HCT116 (cell line): ENCODE data around the gene RGS6. TPM values are rescaled to one million over a fixed set of nuclear protein-coding genes. Genes with fewer than 3 reads are reported as not detected.
A peak's percentile ranks its signal among the peaks of the same experiment; 100 is the strongest.

Experiments
- ATAC-seq: fragments of 200-7000 bp; cut with Tn5 transposase; 2 replicates; pipeline ENCODE4 v1.9.1; 2020; ENCODE audit warnings: mild to moderate bottlenecking, moderate library complexity
- BruUV-seq: library from RNA; stranded (reverse); fragments of 400-500 nt; replicated peaks from 2 replicates; lab custom pipeline; 2021; lab: Mats Ljungman, UMichigan
- CTCF ChIA-PET: fragments of 300-600 bp; sonication (Branson Sonifier 250); formaldehyde crosslinking; loops from one replicate; lab custom pipeline; 2021; ENCODE audit warnings: antibody characterized with exemption; lab: Charles Lee
- POLR2A ChIA-PET: fragments of 300-600, 350-600 bp; sonication (Branson Sonifier 250); formaldehyde crosslinking; loops from one replicate; lab custom pipeline; 2021; ENCODE audit warnings: antibody characterized with exemption; lab: Charles Lee
- RAD21 ChIA-PET, 2 experiments: fragments of 300-600 bp; sonication (Branson Sonifier 250); formaldehyde crosslinking; loops; one replicate each; lab custom pipeline; 2023; ENCODE audit warnings: low total read pairs in 2 of 2; ENCODE audit not compliant: uncharacterized antibody in 2 of 2, unreplicated experiment in 2 of 2, low non-redundant PET in 1 of 2; lab: Charles Lee
- DNase-seq: peaks from one replicate; pipeline ENCODE4 v3.0.0-alpha.2; 2010; ENCODE audit warnings: low read depth, low spot score
- H2AFZ ChIP-seq: fragments of 200-600 bp; shearing (Covaris generic), sonication (generic); 2 replicates; pipeline ENCODE4 v1.6.1; 2017; ENCODE audit warnings: low read depth, mixed run types, mixed read lengths, antibody characterized with exemption, low read length; ENCODE audit not compliant: poor library complexity, severe bottlenecking
- H3K27ac ChIP-seq: 2 replicates; pipeline ENCODE4 v1.5.1; 2012; ENCODE audit warnings: low read depth, low read length
- H3K27me3 ChIP-seq: fragments of 200-600 bp; sonication (generic); 2 replicates; pipeline ENCODE4 v1.6.1; 2016; ENCODE audit warnings: mixed run types, low read length, mixed read lengths; ENCODE audit not compliant: insufficient read depth
- H3K36me3 ChIP-seq, 2 experiments: fragments of 200-500 bp in 1 of 2; fragments of 200-600 bp in 1 of 2; sonication (Bioruptor generic) in 1 of 2; sonication (generic) in 1 of 2; 2 replicates each; pipeline versions ENCODE4 v1.5.1 to v1.6.1; 2014 to 2016; ENCODE audit warnings: low read length in 2 of 2, inconsistent platforms in 1 of 2, mixed read lengths in 1 of 2, mixed run types in 1 of 2; ENCODE audit not compliant: insufficient read depth in 2 of 2, control insufficient read depth in 1 of 2
- H3K4me1 ChIP-seq, 2 experiments: fragments of 200-600 bp in 1 of 2; sonication (generic) in 1 of 2; 2 replicates each; pipeline versions ENCODE4 v1.5.1 to v1.6.1; 2012 to 2017; ENCODE audit warnings: low read length in 2 of 2, inconsistent platforms in 1 of 2, mild to moderate bottlenecking in 1 of 2, mixed read lengths in 1 of 2, mixed run types in 1 of 2, moderate library complexity in 1 of 2; ENCODE audit not compliant: insufficient read depth in 2 of 2, control insufficient read depth in 1 of 2
- H3K4me2 ChIP-seq: fragments of 200-600 bp; sonication (generic); 2 replicates; pipeline ENCODE4 v1.6.1; 2017; ENCODE audit warnings: mixed run types, low read length, mixed read lengths
- H3K4me3 ChIP-seq, 2 experiments: fragments of 200-600 bp in 1 of 2; sonication (generic) in 1 of 2; replicated peaks in 1 of 2; 2 replicates each; pipeline ENCODE4 v1.5.1; 2011 to 2016; ENCODE audit warnings: low read length in 2 of 2, control low read depth in 1 of 2, low read depth in 1 of 2, mild to moderate bottlenecking in 1 of 2, mixed read lengths in 1 of 2, mixed run types in 1 of 2
- H3K79me2 ChIP-seq: fragments of 200-600 bp; sonication (generic); 2 replicates; pipeline ENCODE4 v1.6.1; 2017; ENCODE audit warnings: mild to moderate bottlenecking, mixed run types, low read length, moderate library complexity, mixed read lengths; ENCODE audit not compliant: insufficient read depth
- H3K9ac ChIP-seq: fragments of 200-600 bp; sonication (generic); 2 replicates; pipeline ENCODE4 v1.6.1; 2016; ENCODE audit warnings: low read length, mixed read lengths
- H3K9me2 ChIP-seq: fragments of 200-600 bp; sonication (generic), shearing (Covaris generic); 2 replicates; pipeline ENCODE4 v1.6.1; 2017; ENCODE audit warnings: mixed run types, mild to moderate bottlenecking, moderate library complexity; ENCODE audit not compliant: insufficient read depth
- H3K9me3 ChIP-seq, 2 experiments: fragments of 200-500 bp in 1 of 2; fragments of 200-600 bp in 1 of 2; sonication (Bioruptor generic) in 1 of 2; sonication (generic) in 1 of 2; 2 replicates each; pipeline ENCODE4 v1.6.1; 2014 to 2017; ENCODE audit warnings: low read length in 2 of 2, mixed read lengths in 2 of 2, inconsistent platforms in 1 of 2, low read depth in 1 of 2, mild to moderate bottlenecking in 1 of 2, mixed run types in 1 of 2, moderate library complexity in 1 of 2; ENCODE audit not compliant: control insufficient read depth in 1 of 2, insufficient read depth in 1 of 2
- H4K20me1 ChIP-seq: fragments of 200-600 bp; sonication (generic), shearing (Covaris generic); 2 replicates; pipeline ENCODE4 v1.6.1; 2017; ENCODE audit warnings: mixed run types, mild to moderate bottlenecking, moderate library complexity; ENCODE audit not compliant: insufficient read depth
- ELF1 ChIP-seq: IDR thresholded peaks from 2 replicates; pipeline ENCODE4 v1.6.1; 2012; ENCODE audit warnings: low read depth, borderline replicate concordance
- JUND ChIP-seq: IDR thresholded peaks from 2 replicates; pipeline ENCODE4 v1.6.1; 2012
- POLR2AphosphoS5 ChIP-seq: IDR thresholded peaks from 2 replicates; pipeline ENCODE4 v1.6.1; 2011; ENCODE audit warnings: mild to moderate bottlenecking, low read depth, low read length, moderate library complexity
- RAD21 ChIP-seq: IDR thresholded peaks from 2 replicates; pipeline ENCODE4 v1.6.1; 2012; ENCODE audit warnings: low read depth, mild to moderate bottlenecking
- SIN3A ChIP-seq: IDR thresholded peaks from 2 replicates; pipeline ENCODE4 v1.6.1; 2012; ENCODE audit warnings: low read depth
- TCF7L2 ChIP-seq: IDR thresholded peaks from 2 replicates; pipeline ENCODE4 v1.7.0; 2011; ENCODE audit warnings: borderline replicate concordance, inconsistent platforms; ENCODE audit not compliant: insufficient read depth, insufficient read length; ENCODE audit errors: extremely low read depth
- YY1 ChIP-seq: IDR thresholded peaks from 2 replicates; pipeline ENCODE4 v1.6.1; 2011; ENCODE audit warnings: low read length, low read depth, moderate library complexity, mild to moderate bottlenecking; ENCODE audit not compliant: insufficient replicate concordance; ENCODE audit errors: extremely low read depth
- ZNF274 ChIP-seq: fragments of 200-500 bp; sonication (Bioruptor generic); IDR thresholded peaks from 2 replicates; pipeline ENCODE4 v1.6.1; 2014; ENCODE audit warnings: mild to moderate bottlenecking, low read depth, low read length, inconsistent platforms
- intact Hi-C: fragments of 100-400 bp; cut with micrococcal nuclease; formaldehyde crosslinking; loops from 2 replicates; pipeline ENCODE4 v1.10.0; 2022
- total RNA-seq: library from RNA; stranded (reverse); gene quantifications from one replicate; pipeline ENCODE4 v1.2.1, GENCODE V29; 2021; ENCODE audit not compliant: unreplicated experiment
- TF ChIP-seq, protein P1 (sequence below), 3 experiments: fragments of 200-600 bp in 1 of 3; sonication (generic) in 1 of 3; IDR thresholded peaks in 2 of 3; conservative IDR thresholded peaks in 1 of 3; 2 replicates each; pipeline ENCODE4 v1.5.1; 2012 to 2017; ENCODE audit warnings: low read depth in 2 of 3, low read length in 2 of 3, antibody characterized with exemption in 1 of 3, borderline replicate concordance in 1 of 3, control low read depth in 1 of 3, mild to moderate bottlenecking in 1 of 3, mixed read lengths in 1 of 3, mixed run types in 1 of 3, moderate library complexity in 1 of 3; ENCODE audit not compliant: insufficient read depth in 1 of 3
- TF ChIP-seq, protein P2 (sequence below): IDR thresholded peaks from 2 replicates; pipeline ENCODE4 v1.6.1; 2012
- TF ChIP-seq, protein P3 (sequence below): IDR thresholded peaks from 2 replicates; pipeline ENCODE4 v1.6.1; 2012; ENCODE audit warnings: low read depth

RGS6 gene
- total RNA-seq, 1 experiment from 2014 or later = 4.7 TPM

DNA sequence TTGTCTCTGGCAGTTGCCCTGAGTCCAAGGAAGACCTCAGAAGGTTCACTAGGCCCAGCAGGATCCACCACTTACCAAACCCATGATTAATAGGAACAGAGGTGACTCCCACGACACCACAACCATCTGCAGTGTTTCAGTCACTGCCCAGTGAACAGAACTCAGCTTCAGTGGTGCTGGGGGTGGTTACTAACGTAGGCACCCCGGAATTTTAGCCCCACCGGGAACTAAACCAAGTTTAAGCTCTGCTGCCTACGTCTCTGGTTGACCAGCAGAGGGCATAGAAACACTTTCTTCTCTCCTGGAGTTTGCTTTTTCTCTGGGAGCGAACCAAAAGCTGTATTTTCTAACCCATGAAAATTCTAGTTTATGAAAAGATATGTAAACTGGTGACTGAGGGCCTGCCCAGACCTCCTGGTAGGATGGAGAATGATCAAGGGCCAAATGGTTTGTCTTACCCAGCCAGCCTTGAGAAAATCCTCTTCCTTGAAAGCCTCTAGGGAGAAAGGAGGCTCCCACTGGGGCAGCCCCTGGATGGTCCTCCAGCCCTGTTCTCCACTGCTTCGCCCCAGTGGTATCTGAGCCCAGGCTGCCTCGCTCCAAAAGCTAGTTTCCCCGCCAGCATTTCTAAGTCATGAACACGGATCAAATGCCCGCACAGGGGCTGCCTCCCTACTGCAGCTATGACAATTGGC is 581.9 kb downstream of the RGS6 start:
- H3K36me3 ChIP-seq = no peaks in the 10 kb centered on the region
- no peaks in the 10 kb centered on the region for H3K9me2 ChIP-seq
- TF ChIP-seq, protein P1, sequence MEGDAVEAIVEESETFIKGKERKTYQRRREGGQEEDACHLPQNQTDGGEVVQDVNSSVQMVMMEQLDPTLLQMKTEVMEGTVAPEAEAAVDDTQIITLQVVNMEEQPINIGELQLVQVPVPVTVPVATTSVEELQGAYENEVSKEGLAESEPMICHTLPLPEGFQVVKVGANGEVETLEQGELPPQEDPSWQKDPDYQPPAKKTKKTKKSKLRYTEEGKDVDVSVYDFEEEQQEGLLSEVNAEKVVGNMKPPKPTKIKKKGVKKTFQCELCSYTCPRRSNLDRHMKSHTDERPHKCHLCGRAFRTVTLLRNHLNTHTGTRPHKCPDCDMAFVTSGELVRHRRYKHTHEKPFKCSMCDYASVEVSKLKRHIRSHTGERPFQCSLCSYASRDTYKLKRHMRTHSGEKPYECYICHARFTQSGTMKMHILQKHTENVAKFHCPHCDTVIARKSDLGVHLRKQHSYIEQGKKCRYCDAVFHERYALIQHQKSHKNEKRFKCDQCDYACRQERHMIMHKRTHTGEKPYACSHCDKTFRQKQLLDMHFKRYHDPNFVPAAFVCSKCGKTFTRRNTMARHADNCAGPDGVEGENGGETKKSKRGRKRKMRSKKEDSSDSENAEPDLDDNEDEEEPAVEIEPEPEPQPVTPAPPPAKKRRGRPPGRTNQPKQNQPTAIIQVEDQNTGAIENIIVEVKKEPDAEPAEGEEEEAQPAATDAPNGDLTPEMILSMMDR (IDR thresholded peaks at IDR 0.05 in 2 of 3, conservative IDR thresholded peaks at IDR 0.05 in 1 of 3; ENCODE audit: borderline replicate concordance in 1 of 3, insufficient read depth in 1 of 3, low read depth in 2 of 3, low read length in 2 of 3) = peak; percentile 54 to 83 (median 82); a peak in 5 of 6 replicates
- no peak for TF ChIP-seq YY1
- peak; percentile 81 for TF ChIP-seq RAD21
- ChIA-PET POLR2A (interaction anchor here (1.2 kb wide), 1 partner anchor 380 kb away, joined by 4 read pairs; the partner anchor contains the start of gene DPF3), CTCF (interaction anchor here (0.8 to 5.6 kb wide), 21 partner anchors 9 to 958 kb away, joined by 3 to 89 read pairs (median 4); partner anchors contain the start of genes DCAF4 and DPF3), RAD21 (interaction anchor here (0.6 to 1.5 kb wide), 9 partner anchors 380 to 441 kb away, joined by 3 to 6 read pairs (median 4); partner anchors contain the start of genes DPF3 (in 2 of the 2) and DCAF4 (in 1 of the 2))
- no peaks in the 10 kb centered on the region; the same call in 1 of the 2 replicates for H3K27me3 ChIP-seq
- H4K20me1 ChIP-seq = no peaks in the 10 kb centered on the region
- intact Hi-C loops = loop anchor here (1.0 to 5.0 kb wide), 2 partner anchors 434 to 958 kb away; no protein-coding TSS in a partner anchor
- BruUV-seq = no TSS peak
- DNase-seq (peak; percentile 10), ATAC-seq (peak; percentile 79)
- H3K9ac ChIP-seq = no peak overlapping the region
- H2AFZ ChIP-seq = no peak overlapping the region
- no peaks in the 10 kb centered on the region for H3K79me2 ChIP-seq
- H3K9me3 ChIP-seq = no peaks in the 10 kb centered on the region
- H3K27ac ChIP-seq = no peak overlapping the region
- no peak overlapping the region for H3K4me3 ChIP-seq
- no peaks in the 10 kb centered on the region for H3K4me1 ChIP-seq
- H3K4me2 ChIP-seq = no peak overlapping the region

DNA sequence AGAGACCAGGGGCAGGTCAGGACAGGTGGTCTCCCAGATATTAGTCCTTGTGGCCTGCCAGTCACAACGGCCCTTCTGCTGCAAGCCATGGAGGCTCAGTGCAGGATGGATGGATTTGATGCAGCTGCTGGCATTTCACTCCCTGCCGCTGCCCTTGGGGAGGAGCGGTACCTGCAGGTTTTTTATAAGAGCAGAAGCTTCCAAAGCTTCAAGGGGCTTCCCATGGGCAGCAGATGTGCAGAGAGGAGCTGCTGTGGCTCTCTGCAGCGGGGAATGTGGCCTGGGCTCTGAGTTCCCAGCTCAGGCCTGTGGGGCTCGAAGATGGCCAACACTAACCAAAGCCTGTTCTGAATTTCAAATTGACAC is 582.4 kb downstream of the RGS6 start:
- no peaks in the 10 kb centered on the region for H3K79me2 ChIP-seq
- no peaks in the 10 kb centered on the region for H3K36me3 ChIP-seq
- POLR2A ChIA-PET = no interaction called here
- no peak for DNase-seq
- no TSS peak for BruUV-seq
- CTCF ChIA-PET = interaction anchor here (0.8 to 5.6 kb wide), 19 partner anchors 9 to 957 kb away, joined by 3 to 89 read pairs (median 4); partner anchors contain the start of genes DCAF4 and DPF3
- H3K4me1 ChIP-seq = no peaks in the 10 kb centered on the region
- no peak for ATAC-seq
- no peaks in the 10 kb centered on the region for H3K9me3 ChIP-seq
- H2AFZ ChIP-seq = no peak overlapping the region
- H4K20me1 ChIP-seq = no peaks in the 10 kb centered on the region
- no peak overlapping the region for H3K9ac ChIP-seq
- no peak overlapping the region for H3K4me3 ChIP-seq
- H3K27me3 ChIP-seq = no peaks in the 10 kb centered on the region; the same call in 1 of the 2 replicates
- H3K27ac ChIP-seq = no peak overlapping the region
- intact Hi-C loops = loop anchor here (1.0 to 5.0 kb wide), 2 partner anchors 434 to 958 kb away; no protein-coding TSS in a partner anchor
- H3K9me2 ChIP-seq = no peaks in the 10 kb centered on the region
- no peak overlapping the region for H3K4me2 ChIP-seq
- RAD21 ChIA-PET = interaction anchor here (0.7 to 1.4 kb wide), 6 partner anchors 379 to 435 kb away, joined by 3 to 6 read pairs (median 4); partner anchors contain the start of genes DPF3 (in 2 of the 2) and DCAF4 (in 1 of the 2)
- no peak for TF ChIP-seq ZNF274
- TF ChIP-seq, protein P2, sequence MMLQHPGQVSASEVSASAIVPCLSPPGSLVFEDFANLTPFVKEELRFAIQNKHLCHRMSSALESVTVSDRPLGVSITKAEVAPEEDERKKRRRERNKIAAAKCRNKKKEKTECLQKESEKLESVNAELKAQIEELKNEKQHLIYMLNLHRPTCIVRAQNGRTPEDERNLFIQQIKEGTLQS = no peak
- TF ChIP-seq POLR2AphosphoS5 = no peak
- TF ChIP-seq SIN3A = no peak
- no peak for TF ChIP-seq YY1
- no peak for TF ChIP-seq JUND
- no peak for TF ChIP-seq ELF1
- TF ChIP-seq, protein P3, sequence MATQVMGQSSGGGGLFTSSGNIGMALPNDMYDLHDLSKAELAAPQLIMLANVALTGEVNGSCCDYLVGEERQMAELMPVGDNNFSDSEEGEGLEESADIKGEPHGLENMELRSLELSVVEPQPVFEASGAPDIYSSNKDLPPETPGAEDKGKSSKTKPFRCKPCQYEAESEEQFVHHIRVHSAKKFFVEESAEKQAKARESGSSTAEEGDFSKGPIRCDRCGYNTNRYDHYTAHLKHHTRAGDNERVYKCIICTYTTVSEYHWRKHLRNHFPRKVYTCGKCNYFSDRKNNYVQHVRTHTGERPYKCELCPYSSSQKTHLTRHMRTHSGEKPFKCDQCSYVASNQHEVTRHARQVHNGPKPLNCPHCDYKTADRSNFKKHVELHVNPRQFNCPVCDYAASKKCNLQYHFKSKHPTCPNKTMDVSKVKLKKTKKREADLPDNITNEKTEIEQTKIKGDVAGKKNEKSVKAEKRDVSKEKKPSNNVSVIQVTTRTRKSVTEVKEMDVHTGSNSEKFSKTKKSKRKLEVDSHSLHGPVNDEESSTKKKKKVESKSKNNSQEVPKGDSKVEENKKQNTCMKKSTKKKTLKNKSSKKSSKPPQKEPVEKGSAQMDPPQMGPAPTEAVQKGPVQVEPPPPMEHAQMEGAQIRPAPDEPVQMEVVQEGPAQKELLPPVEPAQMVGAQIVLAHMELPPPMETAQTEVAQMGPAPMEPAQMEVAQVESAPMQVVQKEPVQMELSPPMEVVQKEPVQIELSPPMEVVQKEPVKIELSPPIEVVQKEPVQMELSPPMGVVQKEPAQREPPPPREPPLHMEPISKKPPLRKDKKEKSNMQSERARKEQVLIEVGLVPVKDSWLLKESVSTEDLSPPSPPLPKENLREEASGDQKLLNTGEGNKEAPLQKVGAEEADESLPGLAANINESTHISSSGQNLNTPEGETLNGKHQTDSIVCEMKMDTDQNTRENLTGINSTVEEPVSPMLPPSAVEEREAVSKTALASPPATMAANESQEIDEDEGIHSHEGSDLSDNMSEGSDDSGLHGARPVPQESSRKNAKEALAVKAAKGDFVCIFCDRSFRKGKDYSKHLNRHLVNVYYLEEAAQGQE = no peak
- no peak for TF ChIP-seq TCF7L2
